ENCODE results near the gene DRG2.

DNA sequence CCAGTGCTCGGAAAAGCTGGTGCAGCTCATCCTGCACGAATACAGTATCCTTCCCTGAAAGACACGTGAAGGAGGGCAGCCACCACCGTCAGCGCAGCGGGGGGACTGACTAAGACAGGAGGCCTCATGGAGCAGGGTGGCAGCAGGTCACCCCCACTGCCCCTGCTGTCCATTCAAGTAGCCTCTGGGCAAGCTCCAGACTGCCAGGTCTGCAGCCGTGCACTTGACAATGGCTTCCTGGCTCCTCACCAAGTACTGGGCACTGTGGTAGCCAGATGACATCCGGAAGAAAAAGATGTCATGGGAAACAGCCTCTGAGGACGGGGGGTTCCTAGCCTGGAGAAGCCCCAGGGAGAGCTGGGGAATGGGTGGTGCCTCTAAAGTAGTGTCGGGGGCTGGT, 12.9 kb downstream of the DRG2 start:
- TF ChIP-seq, protein P1, sequence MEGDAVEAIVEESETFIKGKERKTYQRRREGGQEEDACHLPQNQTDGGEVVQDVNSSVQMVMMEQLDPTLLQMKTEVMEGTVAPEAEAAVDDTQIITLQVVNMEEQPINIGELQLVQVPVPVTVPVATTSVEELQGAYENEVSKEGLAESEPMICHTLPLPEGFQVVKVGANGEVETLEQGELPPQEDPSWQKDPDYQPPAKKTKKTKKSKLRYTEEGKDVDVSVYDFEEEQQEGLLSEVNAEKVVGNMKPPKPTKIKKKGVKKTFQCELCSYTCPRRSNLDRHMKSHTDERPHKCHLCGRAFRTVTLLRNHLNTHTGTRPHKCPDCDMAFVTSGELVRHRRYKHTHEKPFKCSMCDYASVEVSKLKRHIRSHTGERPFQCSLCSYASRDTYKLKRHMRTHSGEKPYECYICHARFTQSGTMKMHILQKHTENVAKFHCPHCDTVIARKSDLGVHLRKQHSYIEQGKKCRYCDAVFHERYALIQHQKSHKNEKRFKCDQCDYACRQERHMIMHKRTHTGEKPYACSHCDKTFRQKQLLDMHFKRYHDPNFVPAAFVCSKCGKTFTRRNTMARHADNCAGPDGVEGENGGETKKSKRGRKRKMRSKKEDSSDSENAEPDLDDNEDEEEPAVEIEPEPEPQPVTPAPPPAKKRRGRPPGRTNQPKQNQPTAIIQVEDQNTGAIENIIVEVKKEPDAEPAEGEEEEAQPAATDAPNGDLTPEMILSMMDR (IDR thresholded peaks at IDR 0.05; ENCODE audit: insufficient read depth, low read length, poor library complexity, severe bottlenecking): no peak
- no peak for TF ChIP-seq EZH2phosphoT487 (conservative IDR thresholded peaks at IDR 0.05; ENCODE audit: low read length)

All from SU-DHL-6 (cell line).